Stimulated activated effector memory CD8-positive, alpha-beta T cell treated with anti-CD3 and anti-CD28 coated beads, Interleukin-12 subunit alpha, Interleukin-12 subunit beta, amount 100 ng/mL, for 72 hours (primary cell): Measurements from ENCODE around the gene SF3B1.
A peak's percentile ranks its signal among the peaks of the same experiment; 100 is the strongest.
"Not testable (repeated sequence)": the region's sequence is repeated elsewhere in the genome, so short reads cannot be mapped to it uniquely, and the experiment has no call there.

Experiments used
- ATAC-seq: fragments of 150-1000 bp; cut with Tn5 transposase; 2 replicates; pipeline ENCODE4 v1.10.0; 2021
- DNase-seq, 2 donors: peaks; one replicate each; pipeline ENCODE4 v3.0.0; 2021 to 2022; ENCODE audit warnings: low spot score in 2 of 2
- H3K27ac Mint-ChIP-seq: one replicate; pipeline ENCODE4 v1.8.0; 2022; ENCODE audit warnings: mild to moderate bottlenecking, mixed read lengths
- H3K36me3 Mint-ChIP-seq: one replicate; pipeline ENCODE4 v1.8.0; 2022; ENCODE audit warnings: mild to moderate bottlenecking, mixed read lengths
- H3K4me1 Mint-ChIP-seq: one replicate; pipeline ENCODE4 v1.8.0; 2022; ENCODE audit warnings: mixed read lengths
- H3K4me3 Mint-ChIP-seq: one replicate; pipeline ENCODE4 v1.8.0; 2022; ENCODE audit warnings: mild to moderate bottlenecking, mixed read lengths
- H3K9me3 Mint-ChIP-seq: one replicate; pipeline ENCODE4 v1.8.0; 2022; ENCODE audit warnings: mixed read lengths

SF3B1 gene

GRCh38 chr2:197450465-197450864 lies 15.6 kb upstream of the SF3B1 start:
- H3K4me3 Mint-ChIP-seq, result no peak overlapping the region
- peaks cover 20% of the 10 kb centered on the region for H3K36me3 Mint-ChIP-seq
- no peak overlapping the region for H3K27ac Mint-ChIP-seq

GRCh38 chr2:197446844-197447243 lies 12.0 kb upstream of the SF3B1 start:
- ATAC-seq, result no peak
- Mint-ChIP-seq H3K27ac (no peak overlapping the region), H3K4me3 (no peak overlapping the region), H3K9me3 (no peaks in the 10 kb centered on the region), H3K4me1 (no peaks in the 10 kb centered on the region), H3K36me3 (no peaks in the 10 kb centered on the region)
- no peak for DNase-seq

More at GRCh38 chr2:197450465-197450864, 15.6 kb upstream of the SF3B1 start:
- DNase-seq (no peak), ATAC-seq (no peak)
- H3K4me1 Mint-ChIP-seq, result peaks cover 23% of the 10 kb centered on the region
- no peaks in the 10 kb centered on the region for H3K9me3 Mint-ChIP-seq

GRCh38 chr2:197445746-197446145 lies 10.9 kb upstream of the SF3B1 start:
- ATAC-seq (no peak), DNase-seq (no peak)
- H3K36me3 Mint-ChIP-seq, result no peaks in the 10 kb centered on the region
- H3K9me3 Mint-ChIP-seq, result no peaks in the 10 kb centered on the region
- H3K27ac Mint-ChIP-seq, result no peak overlapping the region
- no peak overlapping the region for H3K4me3 Mint-ChIP-seq
- H3K4me1 Mint-ChIP-seq, result no peaks in the 10 kb centered on the region

- H3K9me3 Mint-ChIP-seq, result no peaks in the 10 kb centered on the region
- no peaks in the 10 kb centered on the region for H3K36me3 Mint-ChIP-seq
- DNase-seq (no peak), ATAC-seq (no peak)
- H3K4me3 Mint-ChIP-seq, result no peak overlapping the region
- no peak overlapping the region for H3K27ac Mint-ChIP-seq
- H3K4me1 Mint-ChIP-seq, result no peaks in the 10 kb centered on the region
Measured at GRCh38 chr2:197442857-197443256, 8.0 kb upstream of the SF3B1 start.

GRCh38 chr2:197437380-197437779 lies 2.6 kb upstream of the SF3B1 start:
- Mint-ChIP-seq H3K27ac (no peak overlapping the region), H3K4me3 (no peak overlapping the region)

GRCh38 chr2:197435598-197436420 lies 981 bp upstream of the SF3B1 start:
- Mint-ChIP-seq H3K27ac (peak overlapping the region; percentile 99), H3K36me3 (peaks cover 39% of the 10 kb centered on the region), H3K4me1 (peaks cover 42% of the 10 kb centered on the region), H3K9me3 (no peaks in the 10 kb centered on the region), H3K4me3 (peak overlapping the region; percentile 87)
- DNase-seq (no peak), ATAC-seq (no peak)

More at GRCh38 chr2:197437380-197437779, 2.6 kb upstream of the SF3B1 start:
- DNase-seq, result no peak
- Mint-ChIP-seq H3K9me3 (no peaks in the 10 kb centered on the region), H3K4me1 (peaks cover 26% of the 10 kb centered on the region), H3K36me3 (peaks cover 25% of the 10 kb centered on the region)
- no peak for ATAC-seq

- H3K4me1 Mint-ChIP-seq, result peaks cover 59% of the 10 kb centered on the region
- H3K4me3 Mint-ChIP-seq, result peak overlapping the region; percentile 87
- DNase-seq (no peak), ATAC-seq (peak; percentile 27)
- H3K9me3 Mint-ChIP-seq, result no peaks in the 10 kb centered on the region
- H3K27ac Mint-ChIP-seq, result peak overlapping the region; percentile 99
- H3K36me3 Mint-ChIP-seq, result peaks cover 56% of the 10 kb centered on the region
Measured at GRCh38 chr2:197433780-197434438, 919 bp downstream of the SF3B1 start.

GRCh38 chr2:197432527-197432926 lies 2.3 kb downstream of the SF3B1 start:
- Mint-ChIP-seq H3K4me1 (peaks cover 67% of the 10 kb centered on the region), H3K36me3 (peaks cover 66% of the 10 kb centered on the region), H3K4me3 (peak overlapping the region; percentile 87)
- not testable (repeated sequence) for H3K27ac Mint-ChIP-seq, DNase-seq, H3K9me3 Mint-ChIP-seq, ATAC-seq

- peaks cover 73% of the 10 kb centered on the region for H3K36me3 Mint-ChIP-seq
Measured at GRCh38 chr2:197431858-197432257, 3.0 kb downstream of the SF3B1 start.

GRCh38 chr2:197427986-197428385 lies 6.8 kb downstream of the SF3B1 start:
- no peak for DNase-seq
- H3K4me3 Mint-ChIP-seq, result peak overlapping the region; percentile 87
- H3K27ac Mint-ChIP-seq, result peak overlapping the region; percentile 80
- H3K9me3 Mint-ChIP-seq, result no peaks in the 10 kb centered on the region
- no peak for ATAC-seq
- peaks cover 76% of the 10 kb centered on the region for H3K4me1 Mint-ChIP-seq
- peaks cover 91% of the 10 kb centered on the region for H3K36me3 Mint-ChIP-seq

More at GRCh38 chr2:197431858-197432257, 3.0 kb downstream of the SF3B1 start:
- H3K9me3 Mint-ChIP-seq, result no peaks in the 10 kb centered on the region
- H3K4me1 Mint-ChIP-seq, result peaks cover 73% of the 10 kb centered on the region
- H3K27ac Mint-ChIP-seq, result peak overlapping the region; percentile 82
- peak overlapping the region; percentile 87 for H3K4me3 Mint-ChIP-seq
- no peak for ATAC-seq
- no peak for DNase-seq

GRCh38 chr2:197426723-197427603 lies 7.9 kb downstream of the SF3B1 start:
- no peaks in the 10 kb centered on the region for H3K9me3 Mint-ChIP-seq

GRCh38 chr2:197425550-197425949 lies 9.3 kb downstream of the SF3B1 start:
- H3K4me1 Mint-ChIP-seq, result peaks cover 56% of the 10 kb centered on the region
- H3K9me3 Mint-ChIP-seq, result no peaks in the 10 kb centered on the region
- H3K4me3 Mint-ChIP-seq, result peak overlapping the region; percentile 19
- no peak for DNase-seq
- H3K36me3 Mint-ChIP-seq, result peaks cover 93% of the 10 kb centered on the region
- ATAC-seq, result no peak
- peak overlapping the region; percentile 78 for H3K27ac Mint-ChIP-seq

More at GRCh38 chr2:197426723-197427603, 7.9 kb downstream of the SF3B1 start:
- peaks cover 91% of the 10 kb centered on the region for H3K36me3 Mint-ChIP-seq
- ATAC-seq (no peak), DNase-seq (no peak)
- H3K4me3 Mint-ChIP-seq, result peak overlapping the region; percentile 19
- H3K4me1 Mint-ChIP-seq, result peaks cover 70% of the 10 kb centered on the region
- peak overlapping the region; percentile 78 for H3K27ac Mint-ChIP-seq

- Mint-ChIP-seq H3K27ac (peak overlapping the region; percentile 41), H3K9me3 (no peaks in the 10 kb centered on the region), H3K4me1 (peaks cover 43% of the 10 kb centered on the region), H3K36me3 (peaks cover 95% of the 10 kb centered on the region), H3K4me3 (no peak overlapping the region)
- DNase-seq (no peak), ATAC-seq (no peak)
Measured at GRCh38 chr2:197423307-197423706, 11.5 kb downstream of the SF3B1 start.

- no peak for ATAC-seq
- H3K4me3 Mint-ChIP-seq, result no peak overlapping the region
- peak overlapping the region; percentile 52 for H3K27ac Mint-ChIP-seq
- H3K4me1 Mint-ChIP-seq, result peaks cover 29% of the 10 kb centered on the region
- H3K36me3 Mint-ChIP-seq, result peaks cover 100% of the 10 kb centered on the region
- no peaks in the 10 kb centered on the region for H3K9me3 Mint-ChIP-seq
- no peak for DNase-seq
Measured at GRCh38 chr2:197419438-197419837, 15.4 kb downstream of the SF3B1 start.

GRCh38 chr2:197416268-197416667 lies 18.6 kb downstream of the SF3B1 start:
- Mint-ChIP-seq H3K4me1 (peaks cover 24% of the 10 kb centered on the region), H3K4me3 (no peak overlapping the region), H3K9me3 (no peaks in the 10 kb centered on the region), H3K27ac (no peak overlapping the region), H3K36me3 (peaks cover 100% of the 10 kb centered on the region)
- DNase-seq (no peak), ATAC-seq (no peak)
